HS-5 (cell line): ENCODE measurements around the gene FOXP4.

Experiments
- DNase-seq: peaks from one replicate; pipeline ENCODE4 v3.0.0-alpha.2; 2012; ENCODE audit warnings: low read depth

Gene FOXP4

GRCh38 chr6:41585605-41586004, 39.4 kb downstream of the FOXP4 start:
- no peak for DNase-seq

GRCh38 chr6:41586252-41587007, 40.2 kb downstream of the FOXP4 start:
- DNase-seq, result no peak

GRCh38 chr6:41587131-41587879, 41.1 kb downstream of the FOXP4 start:
- no peak for DNase-seq

- no peak for DNase-seq
Observed at GRCh38 chr6:41588111-41588510, 41.9 kb downstream of the FOXP4 start.

GRCh38 chr6:41589223-41589622, 43.0 kb downstream of the FOXP4 start:
- DNase-seq, result no peak

GRCh38 chr6:41589636-41590622, 43.7 kb downstream of the FOXP4 start:
- no peak for DNase-seq

GRCh38 chr6:41591122-41591521, 44.9 kb downstream of the FOXP4 start:
- no peak for DNase-seq

- DNase-seq, result no peak
Observed at GRCh38 chr6:41591859-41592502, 45.8 kb downstream of the FOXP4 start.

GRCh38 chr6:41593406-41593805, 47.2 kb downstream of the FOXP4 start:
- DNase-seq, result no peak

- no peak for DNase-seq
Observed at GRCh38 chr6:41593839-41594238, 47.7 kb downstream of the FOXP4 start.

- no peak for DNase-seq
Observed at GRCh38 chr6:41594326-41594725, 48.1 kb downstream of the FOXP4 start.

GRCh38 chr6:41594766-41595165, 48.6 kb downstream of the FOXP4 start:
- DNase-seq, result no peak

GRCh38 chr6:41595166-41595565, 49.0 kb downstream of the FOXP4 start:
- DNase-seq, result no peak

GRCh38 chr6:41596096-41596685, 50.0 kb downstream of the FOXP4 start:
- DNase-seq, result no peak

- DNase-seq, result no peak
Observed at GRCh38 chr6:41596807-41597206, 50.6 kb downstream of the FOXP4 start.

- DNase-seq, result no peak
Observed at GRCh38 chr6:41597246-41598000, 51.2 kb downstream of the FOXP4 start.

- DNase-seq, result no peak
Observed at GRCh38 chr6:41598670-41599014, 52.5 kb downstream of the FOXP4 start.

- no peak for DNase-seq
Observed at GRCh38 chr6:41599015-41599851, 53.1 kb downstream of the FOXP4 start.

- no peak for DNase-seq
Observed at GRCh38 chr6:41599852-41600445, 53.8 kb downstream of the FOXP4 start.
